CD4-positive, alpha-beta T cell (primary cell): ENCODE data around the gene ACKR2. TPM values are rescaled to one million over a fixed set of nuclear protein-coding genes. Genes with fewer than 3 reads are reported as not detected.

Experiments used
- ATAC-seq: fragments of 200-7000 bp; cut with Tn5 transposase; one replicate; pipeline ENCODE4 v1.10.0; 2022; ENCODE audit warnings: mild to moderate bottlenecking; ENCODE audit not compliant: poor library complexity
- CTCF ChIA-PET: fragments of 350-600 bp; sonication (Branson Sonifier 250); formaldehyde crosslinking; loops from one replicate; lab custom pipeline; 2021; ENCODE audit warnings: antibody characterized with exemption, inconsistent platforms; lab: Charles Lee
- POLR2A ChIA-PET: fragments of 350-600 bp; sonication (Branson Sonifier 250); formaldehyde crosslinking; loops from one replicate; lab custom pipeline; 2021; ENCODE audit warnings: antibody characterized with exemption, inconsistent platforms; lab: Charles Lee
- DNase-seq, 14 experiments: peaks; one replicate each; pipeline ENCODE4 v3.0.0-alpha.2; 2013 to 2020; ENCODE audit warnings: mixed read lengths in 2 of 14
- H3K27ac ChIP-seq, 2 donors: one replicate each; pipeline versions ENCODE4 v1.5.1 to v1.7.0; 2013; ENCODE audit warnings: low read length in 2 of 2, low read depth in 1 of 2, mild to moderate bottlenecking in 1 of 2
- H3K27me3 ChIP-seq, 2 experiments: 1 replicate in 1 of 2; 2 replicates in 1 of 2; pipeline versions ENCODE4 v1.6.1 to v1.7.0; 2013; ENCODE audit warnings: low read length in 2 of 2, control low read depth in 1 of 2, mild to moderate bottlenecking in 1 of 2, moderate library complexity in 1 of 2; ENCODE audit not compliant: insufficient read depth in 2 of 2, control insufficient read depth in 1 of 2
- H3K36me3 ChIP-seq: one replicate; pipeline ENCODE4 v1.6.1; 2013; ENCODE audit warnings: low read length, control low read depth; ENCODE audit not compliant: insufficient read depth
- H3K4me1 ChIP-seq: one replicate; pipeline ENCODE4 v1.6.1; 2013; ENCODE audit warnings: low read length, control low read depth; ENCODE audit not compliant: insufficient read depth
- H3K4me3 ChIP-seq: one replicate; pipeline ENCODE4 v1.5.1; 2013; ENCODE audit warnings: mild to moderate bottlenecking, low read length, moderate library complexity
- H3K9me3 ChIP-seq, 2 experiments: 1 replicate in 1 of 2; 2 replicates in 1 of 2; pipeline versions ENCODE4 v1.6.1 to v1.7.0; 2013; ENCODE audit warnings: low read length in 2 of 2, mild to moderate bottlenecking in 2 of 2, control low read depth in 1 of 2, moderate library complexity in 1 of 2; ENCODE audit not compliant: control insufficient read depth in 1 of 2, insufficient read depth in 1 of 2
- H3K27ac Mint-ChIP-seq: one replicate; pipeline ENCODE4 v1.8.0; 2020; ENCODE audit warnings: mixed read lengths
- H3K27me3 Mint-ChIP-seq: one replicate; pipeline ENCODE4 v1.8.0; 2021; ENCODE audit warnings: mixed read lengths
- H3K36me3 Mint-ChIP-seq: one replicate; pipeline ENCODE4 v1.8.0; 2021; ENCODE audit warnings: low read depth, mixed read lengths
- H3K4me1 Mint-ChIP-seq: one replicate; pipeline ENCODE4 v1.8.0; 2021; ENCODE audit warnings: low read depth, mixed read lengths
- H3K4me3 Mint-ChIP-seq: one replicate; pipeline ENCODE4 v1.8.0; 2020; ENCODE audit warnings: mild to moderate bottlenecking, mixed read lengths
- H3K9me3 Mint-ChIP-seq: one replicate; pipeline ENCODE4 v1.8.0; 2020; ENCODE audit warnings: mixed read lengths
- intact Hi-C, 2 experiments: fragments of 100-400 bp; cut with DNase I in 1 of 2; cut with micrococcal nuclease in 1 of 2; formaldehyde crosslinking; loops; one replicate each; pipeline versions ENCODE4 v1.15.1 to v1.9.0; 2023 to 2025; cut with DNase I, micrococcal nuclease
- total RNA-seq, 174 experiments: library from RNA in 2 of 174; stranded (reverse) in 2 of 174; gene quantifications; one replicate each; pipeline ENCODE4 v1.2.3 and lab custom pipeline; 2021 to 2026
- TF ChIP-seq, protein P1 (sequence below): fragments of 200-600 bp; IDR thresholded peaks from one replicate; pipeline ENCODE4 v1.8.0; 2022; ENCODE audit warnings: antibody characterized with exemption, mild to moderate bottlenecking

ACKR2 gene
- total RNA-seq, 2 experiments from 2014 or later, result 0.42 TPM; not detected in 1

DNA sequence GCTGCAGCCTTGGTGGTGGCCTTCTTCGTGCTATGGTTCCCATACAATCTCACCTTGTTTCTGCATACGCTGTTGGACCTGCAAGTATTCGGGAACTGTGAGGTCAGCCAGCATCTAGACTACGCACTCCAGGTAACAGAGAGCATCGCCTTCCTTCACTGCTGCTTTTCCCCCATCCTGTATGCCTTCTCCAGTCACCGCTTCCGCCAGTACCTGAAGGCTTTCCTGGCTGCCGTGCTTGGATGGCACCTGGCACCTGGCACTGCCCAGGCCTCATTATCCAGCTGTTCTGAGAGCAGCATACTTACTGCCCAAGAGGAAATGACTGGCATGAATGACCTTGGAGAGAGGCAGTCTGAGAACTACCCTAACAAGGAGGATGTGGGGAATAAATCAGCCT, 56.0 kb downstream of the ACKR2 start:
- no peak overlapping the region for H3K4me3 Mint-ChIP-seq
- TF ChIP-seq, protein P1, sequence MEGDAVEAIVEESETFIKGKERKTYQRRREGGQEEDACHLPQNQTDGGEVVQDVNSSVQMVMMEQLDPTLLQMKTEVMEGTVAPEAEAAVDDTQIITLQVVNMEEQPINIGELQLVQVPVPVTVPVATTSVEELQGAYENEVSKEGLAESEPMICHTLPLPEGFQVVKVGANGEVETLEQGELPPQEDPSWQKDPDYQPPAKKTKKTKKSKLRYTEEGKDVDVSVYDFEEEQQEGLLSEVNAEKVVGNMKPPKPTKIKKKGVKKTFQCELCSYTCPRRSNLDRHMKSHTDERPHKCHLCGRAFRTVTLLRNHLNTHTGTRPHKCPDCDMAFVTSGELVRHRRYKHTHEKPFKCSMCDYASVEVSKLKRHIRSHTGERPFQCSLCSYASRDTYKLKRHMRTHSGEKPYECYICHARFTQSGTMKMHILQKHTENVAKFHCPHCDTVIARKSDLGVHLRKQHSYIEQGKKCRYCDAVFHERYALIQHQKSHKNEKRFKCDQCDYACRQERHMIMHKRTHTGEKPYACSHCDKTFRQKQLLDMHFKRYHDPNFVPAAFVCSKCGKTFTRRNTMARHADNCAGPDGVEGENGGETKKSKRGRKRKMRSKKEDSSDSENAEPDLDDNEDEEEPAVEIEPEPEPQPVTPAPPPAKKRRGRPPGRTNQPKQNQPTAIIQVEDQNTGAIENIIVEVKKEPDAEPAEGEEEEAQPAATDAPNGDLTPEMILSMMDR, result no peak
- CTCF ChIA-PET, result no interaction called here

DNA sequence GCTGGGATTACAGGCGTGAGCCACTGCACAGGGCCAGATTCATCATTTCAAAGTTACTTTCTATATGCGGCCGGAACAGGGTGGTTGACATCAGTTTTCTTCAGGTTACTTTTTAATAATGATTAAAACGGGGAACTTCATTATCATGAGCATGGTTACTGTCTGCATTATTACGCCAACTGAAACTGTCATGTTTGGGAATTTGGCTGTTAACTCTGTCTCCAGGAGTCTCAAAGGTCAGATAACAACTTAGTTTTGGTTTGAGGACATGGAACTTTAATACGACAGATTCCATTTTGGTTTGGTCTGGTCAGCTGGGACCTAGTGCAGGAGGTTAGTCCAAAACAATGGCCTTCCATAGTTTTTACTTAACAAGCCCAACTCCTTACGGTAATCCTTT, 57.9 kb downstream of the ACKR2 start:
- POLR2A ChIA-PET, result no interaction called here
- no peaks in the 10 kb centered on the region for H3K36me3 Mint-ChIP-seq
- H3K27me3 ChIP-seq, result no peaks in the 10 kb centered on the region

More for the DNA sequence above, 56.0 kb downstream of the ACKR2 start:
- intact Hi-C loops, result no loop called here
- H3K9me3 Mint-ChIP-seq, result no peaks in the 10 kb centered on the region
- H3K36me3 Mint-ChIP-seq, result no peaks in the 10 kb centered on the region
- Histone ChIP-seq H3K4me1 (no peaks in the 10 kb centered on the region), H3K4me3 (no peak overlapping the region), H3K27ac (no peak overlapping the region), H3K9me3 (no peaks in the 10 kb centered on the region), H3K36me3 (no peaks in the 10 kb centered on the region), H3K27me3 (no peaks in the 10 kb centered on the region)
- no peaks in the 10 kb centered on the region for H3K4me1 Mint-ChIP-seq
- H3K27me3 Mint-ChIP-seq, result peaks cover 6% of the 10 kb centered on the region
- DNase-seq (no peak), ATAC-seq (no peak)
- POLR2A ChIA-PET, result no interaction called here
- no peak overlapping the region for H3K27ac Mint-ChIP-seq

DNA sequence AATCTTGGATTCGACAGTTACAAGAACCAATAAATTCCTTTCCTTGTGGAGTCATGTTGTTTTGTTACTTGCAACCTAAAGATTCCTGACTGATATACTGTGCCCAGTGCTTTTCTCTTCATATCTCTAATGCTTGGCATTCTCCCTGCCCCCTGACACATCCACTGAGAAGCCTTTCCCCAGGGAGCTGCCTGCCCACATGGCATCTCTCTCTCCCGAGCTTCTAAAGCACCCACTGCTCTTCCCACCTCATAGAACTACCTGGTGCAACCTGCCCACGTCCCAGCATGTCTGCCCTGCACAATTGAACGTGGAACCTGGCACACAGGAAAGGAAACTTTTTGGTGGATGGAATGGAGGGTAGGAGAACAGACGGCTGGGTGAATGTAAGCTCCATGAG, 59.6 kb downstream of the ACKR2 start:
- intact Hi-C loops, result no loop called here
- H3K4me3 Mint-ChIP-seq, result no peak overlapping the region
- CTCF ChIA-PET, result interaction anchor here (0.6 kb wide), 1 partner anchor 746 kb away, joined by 3 read pairs; no protein-coding TSS in a partner anchor
- no peaks in the 10 kb centered on the region for H3K27me3 ChIP-seq
- ATAC-seq (no peak), DNase-seq (no peak)
- POLR2A ChIA-PET, result no interaction called here
- no peaks in the 10 kb centered on the region for H3K36me3 ChIP-seq
- H3K27ac Mint-ChIP-seq, result no peak overlapping the region
- no peaks in the 10 kb centered on the region for H3K9me3 Mint-ChIP-seq
- no peaks in the 10 kb centered on the region for H3K36me3 Mint-ChIP-seq
- H3K4me3 ChIP-seq, result no peak overlapping the region
- no peaks in the 10 kb centered on the region for H3K9me3 ChIP-seq
- no peaks in the 10 kb centered on the region for H3K4me1 Mint-ChIP-seq
- TF ChIP-seq, protein P1, result no peak
- H3K4me1 ChIP-seq, result no peaks in the 10 kb centered on the region
- H3K27me3 Mint-ChIP-seq, result no peaks in the 10 kb centered on the region
- H3K27ac ChIP-seq, result no peak overlapping the region

More for the DNA sequence above, 57.9 kb downstream of the ACKR2 start:
- intact Hi-C loops, result no loop called here
- Histone ChIP-seq H3K4me3 (no peak overlapping the region), H3K36me3 (no peaks in the 10 kb centered on the region), H3K9me3 (no peaks in the 10 kb centered on the region), H3K4me1 (no peaks in the 10 kb centered on the region), H3K27ac (no peak overlapping the region)
- DNase-seq (no peak), ATAC-seq (no peak)
- Mint-ChIP-seq H3K27me3 (no peaks in the 10 kb centered on the region), H3K9me3 (no peaks in the 10 kb centered on the region), H3K4me1 (no peaks in the 10 kb centered on the region), H3K27ac (no peak overlapping the region), H3K4me3 (no peak overlapping the region)
- TF ChIP-seq, protein P1, result no peak
- CTCF ChIA-PET, result no interaction called here
